ENCODE results near the gene IVL.

- TF ChIP-seq POLR2AphosphoS5 (IDR thresholded peaks at IDR 0.05; ENCODE audit: insufficient read depth, low read depth, low read length) (no peak), MYC (IDR thresholded peaks at IDR 0.05; ENCODE audit: low read depth, low read length) (no peak), POLR2A (IDR thresholded peaks at IDR 0.05; ENCODE audit: low read depth, low read length) (no peak)
- TF ChIP-seq, protein P1, sequence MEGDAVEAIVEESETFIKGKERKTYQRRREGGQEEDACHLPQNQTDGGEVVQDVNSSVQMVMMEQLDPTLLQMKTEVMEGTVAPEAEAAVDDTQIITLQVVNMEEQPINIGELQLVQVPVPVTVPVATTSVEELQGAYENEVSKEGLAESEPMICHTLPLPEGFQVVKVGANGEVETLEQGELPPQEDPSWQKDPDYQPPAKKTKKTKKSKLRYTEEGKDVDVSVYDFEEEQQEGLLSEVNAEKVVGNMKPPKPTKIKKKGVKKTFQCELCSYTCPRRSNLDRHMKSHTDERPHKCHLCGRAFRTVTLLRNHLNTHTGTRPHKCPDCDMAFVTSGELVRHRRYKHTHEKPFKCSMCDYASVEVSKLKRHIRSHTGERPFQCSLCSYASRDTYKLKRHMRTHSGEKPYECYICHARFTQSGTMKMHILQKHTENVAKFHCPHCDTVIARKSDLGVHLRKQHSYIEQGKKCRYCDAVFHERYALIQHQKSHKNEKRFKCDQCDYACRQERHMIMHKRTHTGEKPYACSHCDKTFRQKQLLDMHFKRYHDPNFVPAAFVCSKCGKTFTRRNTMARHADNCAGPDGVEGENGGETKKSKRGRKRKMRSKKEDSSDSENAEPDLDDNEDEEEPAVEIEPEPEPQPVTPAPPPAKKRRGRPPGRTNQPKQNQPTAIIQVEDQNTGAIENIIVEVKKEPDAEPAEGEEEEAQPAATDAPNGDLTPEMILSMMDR (IDR thresholded peaks at IDR 0.05; ENCODE audit: extremely low read depth in 1 of 2, insufficient read depth in 1 of 2, low read depth in 1 of 2, low read length in 2 of 2), result no peak
Observed at GRCh38 chr1:152864443-152864842, 43.9 kb upstream of the IVL start.

Data from endothelial cell of umbilical vein (primary cell).